ENCODE measurements around the gene NUDCD3. TPM values are rescaled to one million over a fixed set of nuclear protein-coding genes. Genes with fewer than 3 reads are reported as not detected.

The NUDCD3 gene
- total RNA-seq, 6 experiments from 2014 or later: 24.4 to 47.1 (median 42.5) TPM

DNA sequence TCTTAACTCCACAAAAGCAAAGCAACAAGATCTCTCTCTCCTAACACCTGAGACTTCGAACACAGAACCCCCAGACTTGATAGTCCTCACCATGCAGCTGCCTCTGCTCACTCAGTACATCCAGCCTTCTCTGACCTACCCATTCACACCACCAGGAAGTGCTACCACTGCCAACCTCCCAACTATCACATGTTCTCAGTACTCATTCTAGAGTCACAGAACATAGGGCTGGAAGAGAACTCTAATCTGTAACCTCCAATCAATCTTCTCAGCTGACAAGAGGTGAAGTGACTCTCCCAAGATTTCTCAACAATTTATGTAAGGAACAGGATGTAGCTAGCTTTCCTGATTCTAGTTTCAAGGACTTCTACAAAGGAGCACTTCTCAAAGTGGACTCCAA lies 3.8 kb downstream of the NUDCD3 start:
- 83% methylated on average over 1 of the region's 1 CpG for WGBS (ENCODE audit: insufficient coverage, low coverage, low lambda C conversion rate, missing lambda C conversion rate)
- TF ChIP-seq, protein P1, sequence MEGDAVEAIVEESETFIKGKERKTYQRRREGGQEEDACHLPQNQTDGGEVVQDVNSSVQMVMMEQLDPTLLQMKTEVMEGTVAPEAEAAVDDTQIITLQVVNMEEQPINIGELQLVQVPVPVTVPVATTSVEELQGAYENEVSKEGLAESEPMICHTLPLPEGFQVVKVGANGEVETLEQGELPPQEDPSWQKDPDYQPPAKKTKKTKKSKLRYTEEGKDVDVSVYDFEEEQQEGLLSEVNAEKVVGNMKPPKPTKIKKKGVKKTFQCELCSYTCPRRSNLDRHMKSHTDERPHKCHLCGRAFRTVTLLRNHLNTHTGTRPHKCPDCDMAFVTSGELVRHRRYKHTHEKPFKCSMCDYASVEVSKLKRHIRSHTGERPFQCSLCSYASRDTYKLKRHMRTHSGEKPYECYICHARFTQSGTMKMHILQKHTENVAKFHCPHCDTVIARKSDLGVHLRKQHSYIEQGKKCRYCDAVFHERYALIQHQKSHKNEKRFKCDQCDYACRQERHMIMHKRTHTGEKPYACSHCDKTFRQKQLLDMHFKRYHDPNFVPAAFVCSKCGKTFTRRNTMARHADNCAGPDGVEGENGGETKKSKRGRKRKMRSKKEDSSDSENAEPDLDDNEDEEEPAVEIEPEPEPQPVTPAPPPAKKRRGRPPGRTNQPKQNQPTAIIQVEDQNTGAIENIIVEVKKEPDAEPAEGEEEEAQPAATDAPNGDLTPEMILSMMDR (IDR thresholded peaks at IDR 0.05): no peak
- TF ChIP-seq POLR2A (IDR thresholded peaks at IDR 0.05): no peak
- DNase-seq (no peak), ATAC-seq (peak in 2 of 4 donors; percentile 25 to 54)
- Histone ChIP-seq H3K4me1 (peaks cover 0 to 41% (median 4%) of the 10 kb centered on the region in 4 donors), H3K9me3 (no peaks in the 10 kb centered on the region), H3K36me3 (peaks cover 0 to 30% (median 3%) of the 10 kb centered on the region in 4 donors), H3K27ac (no peak overlapping the region), H3K4me3 (no peak overlapping the region), H3K27me3 (no peaks in the 10 kb centered on the region)
- intact Hi-C loops (cut with DNase I): loop anchor here in 1 of 2 donors (10.0 kb wide), 1 partner anchor 78 kb away; no protein-coding TSS in a partner anchor

DNA sequence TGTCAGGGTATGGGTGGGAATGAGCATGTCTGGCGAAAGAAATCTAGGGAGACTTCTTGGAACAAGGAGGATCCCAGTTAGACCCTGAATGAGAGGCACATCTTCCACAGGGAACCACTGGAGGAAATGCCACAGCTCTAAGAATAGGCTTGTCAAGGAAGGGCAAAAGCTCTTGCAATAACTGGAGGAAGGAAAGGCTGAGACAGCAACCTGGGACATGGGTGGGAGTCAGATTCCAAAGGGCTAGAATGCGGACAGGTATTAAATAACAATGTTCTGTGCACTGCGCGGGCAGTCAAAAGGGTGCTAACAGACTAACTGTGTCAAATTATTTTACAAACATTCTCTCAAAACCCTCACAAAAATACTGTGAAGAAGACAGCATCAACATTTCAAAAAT lies 4.5 kb downstream of the NUDCD3 start:
- Histone ChIP-seq H3K27ac (peak overlapping the region in 1 of 3 donors; percentile 6), H3K4me3 (no peak overlapping the region), H3K9me3 (no peaks in the 10 kb centered on the region), H3K27me3 (no peaks in the 10 kb centered on the region), H3K4me1 (peaks cover 0 to 41% (median 4%) of the 10 kb centered on the region in 4 donors), H3K36me3 (peaks cover 0 to 37% (median 4%) of the 10 kb centered on the region in 4 donors)
- ATAC-seq (no peak), DNase-seq (no peak)
- TF ChIP-seq, protein P1 (IDR thresholded peaks at IDR 0.05): no peak
- no peak for TF ChIP-seq POLR2A (IDR thresholded peaks at IDR 0.05)
- intact Hi-C loops (cut with DNase I): loop anchor here in 1 of 2 donors (10.0 kb wide), 1 partner anchor 79 kb away; no protein-coding TSS in a partner anchor
- 98% methylated on average over 4 of the region's 4 CpGs for WGBS (ENCODE audit: insufficient coverage, low coverage, low lambda C conversion rate, missing lambda C conversion rate)

DNA sequence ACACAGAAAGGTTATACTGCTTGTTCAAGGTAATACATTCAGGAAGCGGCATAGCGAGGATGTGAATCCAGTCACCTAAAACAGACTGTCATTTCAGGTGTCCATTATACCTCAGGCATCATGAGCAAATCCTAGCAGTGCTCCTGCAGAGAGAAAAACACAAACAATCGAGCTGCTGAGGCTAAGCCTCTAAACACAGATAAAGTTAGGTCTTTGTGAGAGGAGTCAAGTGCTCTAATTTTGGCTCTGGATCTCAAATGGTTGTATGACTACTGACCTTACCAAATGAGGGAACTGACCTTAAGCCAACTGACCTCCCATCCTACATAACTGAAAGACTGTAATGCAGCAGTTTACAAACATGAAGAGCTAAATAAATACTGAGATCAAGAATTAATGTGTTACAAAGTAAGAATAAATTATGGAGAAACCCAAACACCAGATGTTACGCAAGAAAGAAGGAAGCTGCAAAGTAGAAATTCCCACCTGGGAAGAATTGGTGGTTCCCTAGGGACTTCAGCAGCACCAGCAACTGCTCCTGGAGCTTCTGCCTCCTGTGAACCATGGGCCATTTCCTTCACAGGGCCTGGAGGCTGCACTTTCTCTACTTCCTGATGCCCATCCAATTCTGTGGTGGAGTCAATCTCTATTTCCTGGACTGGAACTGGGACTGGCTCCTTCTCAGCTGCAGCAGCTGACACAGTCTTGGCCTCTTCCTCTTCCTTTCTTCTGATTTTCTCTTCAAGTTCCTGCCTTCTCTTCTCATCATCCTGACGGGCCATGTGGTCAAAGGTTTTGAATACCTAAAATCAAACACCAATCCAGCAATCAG lies 5.8 kb downstream of the NUDCD3 start:
- intact Hi-C loops (cut with DNase I): loop anchor here in 1 of 2 donors (10.0 kb wide), 1 partner anchor 80 kb away; no protein-coding TSS in a partner anchor
- no peak overlapping the region for H3K27ac ChIP-seq
- no peak overlapping the region for H3K4me3 ChIP-seq
- 84% methylated on average over 4 of the region's 5 CpGs for WGBS (ENCODE audit: insufficient coverage, low coverage, low lambda C conversion rate, missing lambda C conversion rate)
- no peaks in the 10 kb centered on the region for H3K27me3 ChIP-seq
- H3K9me3 ChIP-seq: no peaks in the 10 kb centered on the region
- peaks cover 0 to 48% (median 5%) of the 10 kb centered on the region in 4 donors for H3K36me3 ChIP-seq
- TF ChIP-seq, protein P1 (IDR thresholded peaks at IDR 0.05): no peak
- TF ChIP-seq POLR2A (IDR thresholded peaks at IDR 0.05): no peak
- H3K4me1 ChIP-seq: peaks cover 0 to 41% (median 4%) of the 10 kb centered on the region in 4 donors
- peak; percentile 22 to 48 (median 36) for ATAC-seq
- no peak for DNase-seq

DNA sequence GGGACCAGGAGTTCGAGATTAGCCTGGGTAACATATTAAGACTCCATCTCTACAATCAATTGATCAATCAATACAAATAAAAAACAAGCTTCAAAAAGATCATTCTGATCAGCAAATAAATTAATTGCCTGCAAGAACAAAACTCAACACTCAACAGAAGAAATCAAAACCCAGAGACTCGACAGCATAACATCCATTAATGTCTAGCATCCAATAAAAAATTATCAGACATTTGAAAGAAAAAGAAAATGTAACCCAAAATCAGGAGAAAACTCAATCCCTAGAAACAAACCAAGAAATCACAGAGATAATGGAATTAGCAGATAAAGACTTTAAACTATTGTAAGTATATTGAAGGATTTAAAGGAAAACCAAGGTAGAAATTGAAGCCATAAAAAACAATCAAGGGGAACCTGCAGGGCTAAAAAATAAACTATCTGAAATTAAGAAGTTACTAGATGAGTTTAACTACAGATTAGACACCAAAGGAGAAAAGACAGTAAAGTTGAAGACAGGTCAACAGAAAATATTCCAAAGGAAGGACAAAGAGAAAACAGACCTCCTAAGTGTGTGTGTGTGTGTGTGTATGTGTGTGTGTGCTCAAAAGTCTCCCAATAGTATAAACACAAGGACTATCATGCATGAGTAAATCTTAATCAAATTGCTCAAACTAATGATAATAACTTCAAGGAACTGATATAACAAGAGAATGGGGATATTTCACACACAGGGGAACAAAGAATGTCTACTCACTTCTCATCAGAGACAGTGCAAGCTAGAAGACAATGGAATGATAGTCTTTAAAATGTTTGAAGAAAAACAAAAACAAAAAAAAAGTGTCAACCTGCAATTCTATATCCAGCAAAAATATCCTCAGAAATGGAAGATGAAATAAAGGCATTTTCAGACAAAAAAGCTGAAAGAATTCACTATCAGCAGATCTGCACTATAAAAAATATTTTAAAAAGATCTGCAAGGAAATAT lies 7.7 kb downstream of the NUDCD3 start:
- Histone ChIP-seq H3K9me3 (no peaks in the 10 kb centered on the region), H3K36me3 (peaks cover 0 to 65% (median 11%) of the 10 kb centered on the region in 4 donors), H3K4me3 (no peak overlapping the region), H3K4me1 (peaks cover 0 to 29% (median 0%) of the 10 kb centered on the region in 4 donors), H3K27ac (no peak overlapping the region), H3K27me3 (no peaks in the 10 kb centered on the region)
- 100% methylated on average over 2 of the region's 2 CpGs for WGBS (ENCODE audit: insufficient coverage, low coverage, low lambda C conversion rate, missing lambda C conversion rate)
- DNase-seq (no peak), ATAC-seq (no peak)
- intact Hi-C loops (cut with DNase I): loop anchor here in 1 of 2 donors (10.0 kb wide), 1 partner anchor 82 kb away; no protein-coding TSS in a partner anchor
- no peak for TF ChIP-seq POLR2A (IDR thresholded peaks at IDR 0.05)
- TF ChIP-seq, protein P1 (IDR thresholded peaks at IDR 0.05): no peak
